MM.1S (cell line): ENCODE results near the gene PCNT.

ENCODE experiments used
- CTCF ChIP-seq: fragments of 300-600 bp; sonication (generic); IDR thresholded peaks from 2 replicates; pipeline ENCODE4 v1.5.1; 2016; ENCODE audit warnings: antibody characterized with exemption, low read length, mixed read lengths
- EZH2 ChIP-seq: fragments of 300-600 bp; sonication (generic); optimal IDR thresholded peaks from 2 replicates; pipeline ENCODE3; 2017; ENCODE audit warnings: low read depth, mild to moderate bottlenecking, antibody characterized with exemption, low read length, mixed read lengths

DNA sequence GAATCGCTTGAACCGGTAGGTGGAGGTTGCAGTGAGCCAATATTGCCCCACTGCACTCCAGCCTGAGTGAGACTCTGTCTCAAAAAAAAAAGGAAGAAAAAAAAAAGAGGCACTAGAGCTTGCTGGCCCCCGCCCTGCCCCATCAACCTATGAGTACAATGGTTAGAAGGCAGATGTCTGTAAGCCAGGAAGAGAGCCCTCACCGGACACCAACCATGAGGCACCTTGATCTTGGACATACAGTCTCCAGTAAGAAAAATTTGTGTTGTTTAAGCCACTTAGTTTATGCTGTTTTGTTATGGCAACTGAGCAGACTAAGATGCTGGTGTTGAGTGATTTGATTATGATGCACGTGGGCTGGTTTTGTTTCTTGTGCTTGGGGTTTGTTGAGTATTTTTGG, 168.9 kb downstream of the PCNT start:
- no peak for TF ChIP-seq CTCF
- TF ChIP-seq EZH2, result no peak
